Measurements from ENCODE around the gene KCNK5.

- TF ChIP-seq CTCF (IDR thresholded peaks at IDR 0.05) = no peak
- TF ChIP-seq EP300 (IDR thresholded peaks at IDR 0.05) = no peak
Observed at GRCh38 chr6:39167321-39167720, 62.0 kb downstream of the KCNK5 start.
